GM21423 (cell line): ENCODE results near the gene BNIP5.
"Not testable (repeated sequence)": the region's sequence is repeated elsewhere in the genome, so short reads cannot be mapped to it uniquely, and the experiment has no call there.

Experiments used
- ATAC-seq: cut with Tn5 transposase; IDR thresholded peaks from one replicate; pipeline ENCODE4 v1.9.1; 2021; ENCODE audit warnings: mild to moderate bottlenecking, moderate library complexity; ENCODE audit not compliant: unreplicated experiment

Gene BNIP5

DNA sequence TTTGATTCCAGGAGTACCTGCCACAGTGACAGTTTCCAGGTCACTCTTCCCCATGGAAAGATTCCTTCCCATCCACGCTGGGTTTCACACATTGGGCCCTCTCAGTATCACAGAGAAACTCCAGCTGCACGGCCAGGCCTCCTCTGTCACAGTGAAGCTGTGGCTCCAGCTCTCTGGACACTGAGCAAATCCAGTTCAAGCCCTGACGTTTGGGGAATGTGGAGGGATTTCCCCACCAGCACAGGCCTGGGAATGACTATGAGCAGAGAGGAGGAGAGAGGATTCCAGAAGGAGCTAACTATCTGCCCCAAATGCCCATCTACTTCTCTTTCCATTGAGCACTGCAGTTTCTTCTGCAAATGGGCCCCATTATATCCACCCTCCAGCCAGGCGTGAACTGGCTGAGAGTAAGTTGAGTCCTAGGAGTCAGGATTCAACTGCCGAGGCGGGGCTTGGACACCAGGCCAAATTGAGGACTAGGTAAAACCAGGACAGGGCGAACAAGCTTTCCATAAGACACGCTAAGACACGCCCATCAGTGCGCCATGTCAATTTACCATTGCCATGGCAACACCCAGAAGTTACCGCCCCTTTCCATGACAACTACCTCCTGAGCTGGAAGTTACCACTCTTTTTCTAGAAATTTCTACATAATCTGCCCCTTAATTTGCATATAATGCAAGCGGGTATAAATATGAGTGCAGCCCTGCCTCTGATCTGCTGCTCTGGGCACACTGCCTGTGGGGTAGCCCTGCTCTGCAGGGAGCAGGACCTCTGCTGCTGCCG, 9.2 kb upstream of the BNIP5 start:
- ATAC-seq: no peak

DNA sequence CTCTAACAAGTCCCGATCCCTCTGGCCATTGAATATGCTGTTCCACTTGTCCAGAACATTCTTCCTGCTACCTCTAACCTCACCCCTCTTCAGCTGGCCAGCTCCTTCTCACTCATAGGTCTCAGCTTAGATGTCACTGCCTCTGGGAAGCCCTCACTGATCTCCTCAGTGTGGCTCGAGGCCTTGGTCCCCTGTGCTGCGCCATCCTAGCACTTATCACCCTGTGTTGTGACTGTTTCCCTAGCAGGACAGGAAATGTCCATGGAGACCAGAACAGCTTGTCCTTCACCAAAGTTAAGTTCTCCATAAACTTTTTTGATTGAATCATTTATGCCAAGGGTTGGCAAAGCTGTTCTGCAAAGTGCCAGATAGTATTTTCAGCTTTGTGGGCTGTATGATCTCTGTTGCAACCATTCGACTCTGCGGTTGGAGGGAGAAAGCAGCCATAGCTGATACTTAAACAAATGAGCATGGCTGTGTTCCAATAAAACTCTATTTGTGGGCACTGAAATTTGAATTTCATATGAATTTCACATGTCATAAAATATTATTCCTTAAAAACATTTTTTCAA, 6.5 kb upstream of the BNIP5 start:
- no peak for ATAC-seq

DNA sequence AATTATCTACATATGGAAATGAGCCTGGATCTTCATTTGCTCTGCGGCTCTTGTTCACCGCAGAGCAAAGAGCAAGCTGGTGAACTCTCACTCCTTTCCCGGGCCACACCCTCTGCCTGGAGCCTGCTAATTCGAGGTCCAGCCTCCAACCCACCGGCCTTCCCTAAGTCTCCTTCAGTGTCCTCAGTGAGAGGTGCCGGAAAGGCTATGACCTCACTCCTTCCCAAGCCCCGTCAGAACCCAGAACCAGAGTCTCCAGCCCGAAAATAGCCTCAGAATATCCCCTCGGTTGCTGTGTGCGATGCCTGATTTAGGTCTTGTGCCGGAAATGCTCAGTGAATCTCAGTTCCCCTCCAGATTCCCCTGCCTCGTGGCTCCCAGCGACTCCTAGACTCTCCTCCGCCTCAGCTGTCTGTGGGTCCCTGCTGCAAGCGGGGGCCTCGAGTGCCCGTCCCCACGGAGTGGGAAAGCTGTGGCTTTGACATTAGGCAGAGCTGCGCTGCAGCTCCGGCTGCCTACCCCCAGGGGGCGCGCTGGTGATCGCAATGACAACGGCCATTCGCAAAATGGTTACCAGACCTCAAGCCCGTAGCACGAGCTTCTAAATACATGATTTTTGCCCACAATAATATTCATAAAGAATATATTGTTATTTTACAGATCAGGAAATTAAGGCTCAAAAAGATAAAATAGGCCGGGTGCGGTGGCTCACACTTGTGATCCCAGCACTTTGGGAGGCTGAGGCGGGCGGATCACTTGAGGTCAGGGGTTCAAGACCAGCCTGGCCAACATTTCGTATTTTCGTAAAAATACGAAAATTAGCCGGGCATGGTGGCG, 4.1 kb upstream of the BNIP5 start:
- no peak for ATAC-seq

DNA sequence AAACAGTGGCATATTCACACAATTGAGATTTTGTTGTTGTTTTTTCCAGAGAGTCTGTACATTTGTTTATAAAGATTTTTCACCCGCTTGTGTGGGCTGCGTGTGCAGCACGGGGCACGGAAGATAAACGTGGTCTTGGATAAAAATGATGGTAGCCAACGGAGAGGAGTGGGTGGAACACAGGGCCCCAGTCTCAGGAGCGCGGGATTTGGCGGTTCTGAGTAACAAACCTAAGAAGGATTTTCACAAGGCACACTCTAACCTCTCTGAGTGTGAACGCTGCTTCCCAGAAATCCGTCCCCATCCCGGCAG, 3.6 kb upstream of the BNIP5 start:
- no peak for ATAC-seq

DNA sequence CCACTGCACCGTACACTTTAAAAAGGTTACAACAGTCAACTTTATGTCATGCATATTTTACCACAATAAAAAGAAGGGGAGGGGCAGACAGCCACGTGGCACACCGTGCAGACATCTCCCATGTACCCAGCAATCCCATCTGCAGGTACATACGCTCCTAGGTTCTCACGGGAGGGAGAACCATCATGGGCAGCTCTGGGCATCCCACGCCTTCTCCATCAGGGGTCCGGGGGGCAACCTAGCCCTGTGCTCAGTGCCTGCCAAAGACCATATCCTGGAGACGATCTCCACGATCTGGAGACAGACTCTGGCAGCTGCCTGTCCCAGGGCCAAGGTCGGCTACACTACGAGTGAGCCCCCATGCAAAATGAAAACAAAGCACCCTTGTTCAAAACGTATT, 2.5 kb upstream of the BNIP5 start:
- ATAC-seq: no peak

DNA sequence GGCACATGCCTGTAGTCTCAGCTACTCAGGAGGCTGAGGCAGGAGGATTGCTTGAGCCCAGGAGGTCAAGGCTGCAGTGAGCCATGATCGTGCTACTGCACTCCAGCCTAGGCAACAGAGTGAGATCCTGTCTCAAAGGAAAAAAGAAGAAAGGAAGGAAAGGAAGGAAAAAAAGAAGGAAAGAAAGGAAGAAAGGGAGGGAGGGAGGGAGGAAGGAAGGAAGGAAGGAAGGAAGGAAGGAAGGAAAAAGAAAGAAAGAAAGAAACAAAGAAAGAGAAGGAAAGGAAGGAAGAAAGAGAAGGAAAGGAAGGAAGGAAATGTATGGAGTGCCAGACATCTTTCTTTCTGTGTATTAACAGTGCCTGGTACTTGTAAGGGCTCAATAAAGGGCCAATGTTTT, 1.5 kb upstream of the BNIP5 start:
- not testable (repeated sequence) for ATAC-seq

DNA sequence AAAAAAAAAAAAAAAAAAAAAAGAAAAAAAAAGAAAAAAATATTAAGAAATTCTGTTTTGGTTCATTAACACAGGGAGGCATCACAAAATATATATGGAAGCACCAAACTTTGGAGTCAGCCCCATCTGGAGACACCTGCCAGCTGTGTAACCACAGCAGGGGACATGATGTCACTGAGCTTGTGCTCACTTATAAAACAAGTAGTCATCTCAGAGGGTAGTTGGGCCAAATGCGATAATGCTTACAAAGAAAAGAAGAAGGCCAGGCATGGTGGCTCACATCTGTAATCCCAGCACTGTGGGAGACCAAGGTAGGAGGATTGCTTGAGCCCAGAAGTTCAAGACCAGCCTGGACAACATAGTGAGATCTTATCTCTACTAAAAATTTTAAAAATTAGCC, 1.1 kb upstream of the BNIP5 start:
- no peak for ATAC-seq

DNA sequence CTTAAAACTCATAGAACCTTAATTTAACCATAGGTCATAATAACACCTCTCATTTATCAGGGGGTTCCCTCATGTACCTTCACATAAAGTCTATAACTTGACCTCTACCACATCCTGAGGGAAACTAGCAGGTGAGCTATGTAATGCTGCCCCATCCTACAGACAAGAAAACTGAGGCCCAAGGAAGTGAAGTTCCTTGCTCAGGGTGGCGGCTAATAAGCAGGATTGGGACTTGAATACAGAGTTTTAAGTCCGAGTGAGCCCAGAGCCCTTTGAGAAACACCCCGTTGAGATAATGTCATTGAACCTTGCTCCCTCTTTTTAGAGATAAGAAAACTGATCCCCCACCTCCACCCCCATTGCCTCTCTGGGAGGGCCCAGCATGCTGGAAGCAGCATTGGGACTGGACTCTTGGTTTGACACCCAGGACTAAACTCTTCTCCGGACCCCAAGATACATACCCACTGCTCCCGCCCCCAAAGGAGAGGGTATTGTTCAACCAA, 429 bp downstream of the BNIP5 start:
- ATAC-seq: no peak

DNA sequence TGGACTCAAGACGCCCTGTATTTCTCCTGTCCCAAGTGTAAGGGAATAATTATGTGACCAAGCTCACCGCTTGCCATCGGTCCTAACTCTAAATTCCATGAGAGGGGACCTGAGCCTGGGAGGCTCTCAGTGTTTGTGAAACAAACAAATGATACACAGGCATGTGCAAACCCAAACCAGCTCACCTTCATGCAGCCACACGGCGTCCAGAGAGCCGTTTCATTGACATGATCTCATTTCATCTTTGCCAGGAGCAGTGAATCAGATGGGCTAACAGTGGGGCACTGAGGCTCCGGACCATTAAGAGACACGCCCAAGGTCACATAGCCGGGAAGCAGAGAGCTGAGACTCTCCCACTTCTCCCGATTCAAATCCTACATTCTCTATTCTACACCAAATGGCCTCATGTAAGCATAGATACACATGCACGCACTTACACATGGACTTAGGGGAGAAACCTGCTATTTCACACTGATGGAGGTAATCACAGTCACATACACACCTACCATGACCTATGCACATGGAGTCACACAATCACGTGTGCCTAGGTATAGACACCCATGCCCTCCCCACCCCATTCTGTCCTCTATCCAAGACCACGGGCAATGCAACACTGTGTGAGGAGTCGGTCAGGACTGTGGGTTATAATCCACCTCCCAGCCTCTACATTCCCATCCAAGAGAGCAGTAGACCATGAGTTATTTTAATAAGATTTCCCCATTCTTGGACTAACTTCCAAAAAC, 1.1 kb downstream of the BNIP5 start:
- ATAC-seq: no peak

DNA sequence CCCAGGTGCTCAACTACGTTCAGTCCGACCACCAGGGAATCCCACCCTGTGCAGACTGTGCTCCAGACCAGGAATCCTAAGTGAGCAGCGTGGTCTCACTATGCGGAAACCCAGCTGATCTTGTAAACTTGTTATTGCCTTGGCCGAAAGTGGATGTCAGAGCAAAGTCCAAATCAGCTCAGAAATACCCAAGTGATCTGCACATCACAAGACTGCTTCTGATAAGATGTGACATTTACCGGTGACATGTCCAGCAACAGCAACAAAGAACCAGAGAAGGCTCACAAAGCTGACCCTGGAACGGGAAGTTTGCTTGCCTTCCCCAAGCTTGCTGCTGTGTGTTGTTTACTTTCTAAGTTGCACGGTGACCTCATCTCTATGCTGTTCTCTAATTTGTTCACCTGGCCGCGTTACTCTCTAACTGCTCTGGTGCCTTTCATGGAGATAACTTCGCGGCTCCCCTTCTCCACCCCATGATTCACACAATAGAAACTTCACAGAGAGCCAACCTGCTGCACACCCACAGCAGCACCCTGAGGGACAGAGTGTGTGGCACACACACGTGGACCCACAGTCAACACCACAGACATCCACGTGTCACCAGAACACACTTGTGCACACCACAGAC, 1.7 kb downstream of the BNIP5 start:
- no peak for ATAC-seq

DNA sequence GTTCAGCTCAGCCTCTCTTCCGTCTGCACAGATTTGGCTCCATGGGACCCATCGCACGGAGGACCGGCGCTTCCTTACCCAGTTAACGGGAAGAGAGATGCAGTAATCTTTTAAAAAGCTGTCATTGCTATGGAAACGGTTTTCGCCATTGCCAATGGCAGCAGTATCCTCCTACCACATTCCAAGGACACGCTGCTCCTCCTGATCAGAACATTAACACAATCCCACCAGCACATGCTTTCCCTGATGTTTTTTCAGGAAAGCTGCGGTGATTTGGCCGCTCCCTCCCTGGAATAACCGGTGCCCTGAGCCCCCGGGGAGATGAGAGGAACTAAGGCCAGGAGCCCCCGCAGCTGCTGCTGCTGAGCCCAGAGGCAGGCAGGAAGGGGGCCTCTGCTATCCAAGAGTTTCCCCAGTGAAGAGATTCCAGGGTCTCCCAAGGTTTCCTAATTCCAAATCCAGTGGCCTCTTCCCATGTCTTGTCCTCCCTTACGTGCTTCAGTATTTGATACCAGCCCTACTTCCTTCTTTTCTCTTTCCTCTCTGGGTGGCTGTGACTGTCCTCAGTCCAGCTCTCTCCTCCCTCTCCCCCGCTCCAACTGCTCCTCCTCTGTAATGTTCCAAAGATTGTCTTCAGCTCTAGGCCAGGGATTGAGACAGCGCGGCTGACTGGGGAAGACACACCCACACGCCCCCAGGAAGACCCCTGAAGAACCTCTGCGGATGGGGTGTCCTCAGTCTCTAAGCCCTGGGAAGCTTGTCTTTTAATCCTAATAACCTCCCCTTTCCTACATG, 2.6 kb downstream of the BNIP5 start:
- ATAC-seq: no peak

DNA sequence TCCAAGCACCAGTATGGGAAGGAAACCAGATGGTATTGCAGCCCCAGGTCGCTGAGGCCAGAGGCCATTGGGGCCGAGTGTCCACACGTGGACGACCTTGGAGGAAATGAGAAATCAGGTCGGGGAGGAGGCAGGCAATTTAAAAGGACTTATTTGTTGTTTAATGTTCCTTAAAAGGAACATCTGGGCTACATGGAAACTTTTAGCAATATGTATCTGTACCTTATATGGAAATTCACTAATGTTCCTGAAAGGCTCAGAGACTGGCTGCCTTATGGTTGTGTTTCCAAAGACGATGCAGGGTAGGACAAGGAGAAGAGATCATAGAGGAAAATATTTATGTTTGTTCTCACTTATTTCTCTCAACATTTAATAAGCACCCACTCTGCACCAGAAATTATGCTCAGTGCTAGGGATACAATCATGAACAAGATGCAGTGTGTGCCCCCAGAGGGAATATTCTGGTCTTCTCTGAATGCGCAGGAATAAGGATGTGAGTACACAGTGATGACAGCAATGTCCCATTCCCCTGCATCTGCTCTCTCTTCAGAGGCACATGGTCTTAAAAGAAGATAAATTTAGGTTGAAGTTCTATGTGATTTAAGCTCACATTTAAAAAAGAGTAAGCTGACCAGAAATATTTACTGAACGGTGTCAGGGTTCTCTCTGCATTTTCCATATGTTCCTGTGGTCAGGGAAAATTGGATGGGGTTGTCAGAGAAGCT, 3.4 kb downstream of the BNIP5 start:
- no peak for ATAC-seq

DNA sequence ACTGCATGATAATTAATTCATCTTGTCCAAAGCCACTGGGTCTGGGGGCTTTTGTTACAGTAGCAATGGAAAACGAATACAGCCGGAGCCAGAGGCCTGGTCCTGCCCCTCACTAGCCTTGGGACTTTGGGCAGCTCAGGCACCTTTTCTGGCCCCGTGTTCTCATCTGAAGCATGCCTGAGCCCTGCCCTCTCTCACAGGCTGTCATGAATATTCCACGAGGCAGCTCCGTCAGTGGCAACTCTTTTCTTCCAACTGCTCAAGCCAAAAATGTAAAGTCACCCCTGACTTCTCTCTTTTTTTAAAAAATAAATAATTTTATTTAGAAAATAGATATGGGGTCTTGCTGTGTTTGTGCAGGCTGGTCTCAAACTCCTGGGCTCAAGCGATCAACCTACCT, 5.3 kb downstream of the BNIP5 start:
- no peak for ATAC-seq

DNA sequence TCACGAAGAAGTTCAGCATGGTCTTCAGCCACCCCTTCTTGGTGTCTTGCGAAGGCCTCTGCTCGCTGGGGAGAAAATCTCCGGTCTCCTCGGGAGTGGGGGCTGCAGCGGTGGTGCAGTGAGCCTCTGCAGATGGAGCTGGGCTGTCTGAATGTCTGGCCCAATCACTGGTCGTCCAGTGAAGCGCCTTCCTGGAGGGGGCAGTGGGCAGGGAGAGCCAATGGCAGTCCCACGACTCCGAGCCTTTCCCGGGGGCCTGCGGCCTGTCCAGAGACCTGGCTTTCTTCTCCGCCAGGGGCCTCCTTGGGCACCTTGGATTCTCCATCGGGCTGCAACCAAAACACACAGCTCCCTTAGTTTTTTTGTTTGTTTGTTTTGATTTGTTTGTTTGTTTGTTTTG, 6.3 kb downstream of the BNIP5 start:
- ATAC-seq: no peak

DNA sequence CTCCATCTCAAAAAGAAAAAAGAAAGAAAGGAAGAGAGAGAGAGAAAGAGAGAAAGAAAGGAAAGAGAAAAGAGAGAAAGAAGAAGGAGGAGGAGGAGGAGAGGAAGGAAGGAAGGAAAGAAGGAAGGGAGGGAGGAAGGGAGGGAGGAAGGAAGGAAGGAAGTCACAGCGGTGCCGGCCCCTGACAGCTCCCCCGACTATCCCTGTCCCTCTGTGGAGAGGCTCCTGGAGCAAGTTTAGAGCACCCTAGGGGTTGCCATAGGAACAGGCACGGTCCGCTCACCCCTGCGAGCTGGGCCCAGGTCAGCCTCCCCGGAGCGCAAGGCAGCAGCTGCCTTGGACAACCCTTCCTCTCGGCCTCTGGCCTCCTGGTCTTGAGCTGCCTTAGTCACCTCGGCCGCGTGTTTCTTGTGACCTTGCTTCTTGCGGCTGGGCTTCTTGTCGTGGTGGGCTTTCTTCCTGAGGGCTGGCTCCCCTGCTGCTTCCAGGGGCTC, 6.8 kb downstream of the BNIP5 start:
- no peak for ATAC-seq

DNA sequence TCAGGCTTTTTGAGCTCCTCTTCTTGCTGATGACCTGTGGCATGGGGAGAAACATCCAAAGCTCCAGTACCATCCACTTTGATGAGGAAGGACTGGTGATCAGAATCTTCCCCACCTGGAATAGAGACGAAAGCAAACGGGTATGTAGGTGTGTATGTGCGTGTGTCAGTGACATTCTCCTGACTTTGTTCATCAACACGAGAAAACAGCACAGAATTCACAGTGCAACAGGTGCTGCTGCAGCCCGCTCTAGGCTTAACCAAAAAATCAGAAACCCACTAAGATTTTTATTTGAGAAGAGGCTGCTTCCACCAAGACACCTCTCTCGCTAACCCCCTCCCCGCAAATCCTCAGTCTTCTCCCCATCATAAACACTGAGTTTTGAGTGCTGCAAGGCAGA, 8.1 kb downstream of the BNIP5 start:
- no peak for ATAC-seq

DNA sequence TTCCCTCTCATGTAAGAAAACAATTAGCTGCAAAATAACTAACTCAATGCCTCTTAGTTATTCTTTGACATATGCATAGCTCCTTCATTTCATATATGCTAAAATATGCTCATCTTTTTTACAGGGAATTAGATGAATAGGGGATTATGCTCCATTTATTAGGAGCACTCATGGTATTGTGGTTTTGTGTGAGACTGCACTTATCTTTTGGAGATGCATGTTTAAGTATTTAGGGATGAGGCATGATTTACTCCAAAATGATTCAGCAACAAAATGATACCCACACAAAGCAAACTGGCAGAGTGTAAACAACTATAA, 8.8 kb downstream of the BNIP5 start:
- no peak for ATAC-seq

DNA sequence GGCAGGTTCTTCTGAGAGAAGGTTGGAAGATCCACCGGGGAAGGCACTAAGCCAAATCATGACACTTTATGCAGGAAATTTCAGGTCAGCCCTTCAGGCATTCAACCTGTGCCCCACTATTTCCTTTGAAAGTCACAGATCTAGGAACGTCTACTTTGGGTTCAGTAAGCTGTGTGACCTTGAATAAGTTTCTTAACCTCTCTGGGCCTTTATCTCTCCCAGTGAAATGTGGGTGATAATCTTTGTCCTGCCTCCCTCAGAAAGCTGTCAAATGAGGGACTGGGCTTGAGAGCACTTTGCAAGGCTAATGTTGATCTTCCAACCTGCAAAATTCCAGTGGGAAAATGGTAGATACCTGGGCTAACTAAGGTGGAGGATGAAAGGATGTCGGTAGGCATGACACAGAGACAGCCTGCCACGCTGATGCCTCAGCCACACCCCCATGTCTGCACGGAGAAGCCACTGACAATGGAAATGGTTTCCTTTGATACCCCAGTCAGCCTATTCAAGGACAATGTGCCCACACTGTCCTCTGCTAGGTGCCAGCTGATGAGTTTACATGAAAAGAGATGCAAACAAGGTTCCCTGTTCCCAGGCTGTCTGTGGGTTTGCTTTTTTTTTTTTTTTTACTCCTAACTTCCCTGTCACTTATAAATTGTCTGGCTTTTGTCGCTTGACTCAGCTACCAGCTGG, 9.3 kb downstream of the BNIP5 start:
- no peak for ATAC-seq
